Measurements from ENCODE around the gene CACNA1A. TPM values are rescaled to one million over a fixed set of nuclear protein-coding genes. Genes with fewer than 3 reads are reported as not detected.

The CACNA1A gene
- total and polyA plus RNA-seq, 2 experiments from 2014 or later, result 2.0 TPM

GRCh38 chr19:13300421-13301030 is 205.8 kb downstream of the CACNA1A start:
- H3K9me2 ChIP-seq (replicated peaks; ENCODE audit: insufficient read depth), result no peaks in the 10 kb centered on the region
- H2AFZ ChIP-seq, result no peak overlapping the region
- no peaks in the 10 kb centered on the region for H3K27me3 ChIP-seq
- no peak overlapping the region for H3K27ac ChIP-seq
- H3K4me2 ChIP-seq, result no peak overlapping the region
- TF ChIP-seq EZH2phosphoT487 (IDR thresholded peaks at IDR 0.05; ENCODE audit: low read depth, severe bottlenecking, unreplicated experiment) (no peak), EZH2 (IDR thresholded peaks at IDR 0.05; ENCODE audit: borderline replicate concordance) (no peak)
- TF ChIP-seq, protein P1, sequence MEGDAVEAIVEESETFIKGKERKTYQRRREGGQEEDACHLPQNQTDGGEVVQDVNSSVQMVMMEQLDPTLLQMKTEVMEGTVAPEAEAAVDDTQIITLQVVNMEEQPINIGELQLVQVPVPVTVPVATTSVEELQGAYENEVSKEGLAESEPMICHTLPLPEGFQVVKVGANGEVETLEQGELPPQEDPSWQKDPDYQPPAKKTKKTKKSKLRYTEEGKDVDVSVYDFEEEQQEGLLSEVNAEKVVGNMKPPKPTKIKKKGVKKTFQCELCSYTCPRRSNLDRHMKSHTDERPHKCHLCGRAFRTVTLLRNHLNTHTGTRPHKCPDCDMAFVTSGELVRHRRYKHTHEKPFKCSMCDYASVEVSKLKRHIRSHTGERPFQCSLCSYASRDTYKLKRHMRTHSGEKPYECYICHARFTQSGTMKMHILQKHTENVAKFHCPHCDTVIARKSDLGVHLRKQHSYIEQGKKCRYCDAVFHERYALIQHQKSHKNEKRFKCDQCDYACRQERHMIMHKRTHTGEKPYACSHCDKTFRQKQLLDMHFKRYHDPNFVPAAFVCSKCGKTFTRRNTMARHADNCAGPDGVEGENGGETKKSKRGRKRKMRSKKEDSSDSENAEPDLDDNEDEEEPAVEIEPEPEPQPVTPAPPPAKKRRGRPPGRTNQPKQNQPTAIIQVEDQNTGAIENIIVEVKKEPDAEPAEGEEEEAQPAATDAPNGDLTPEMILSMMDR (IDR thresholded peaks at IDR 0.05; ENCODE audit: poor library complexity), result no peak
- H3K4me3 ChIP-seq, result no peak overlapping the region
- no peak for DNase-seq (ENCODE audit: low spot score)
- H3K9me3 ChIP-seq (ENCODE audit: low read depth), result no peaks in the 10 kb centered on the region
- 68% methylated on average over 7 of the region's 7 CpGs for WGBS (ENCODE audit: low lambda C conversion rate, missing lambda C conversion rate)
- no peaks in the 10 kb centered on the region for H3K4me1 ChIP-seq (ENCODE audit: insufficient read depth)
- no peaks in the 10 kb centered on the region for H3K79me2 ChIP-seq
- H4K20me1 ChIP-seq (ENCODE audit: insufficient read depth, poor library complexity, severe bottlenecking), result no peaks in the 10 kb centered on the region
- no peaks in the 10 kb centered on the region for H3K36me3 ChIP-seq (replicated peaks; ENCODE audit: insufficient read depth, low read depth)

DNA sequence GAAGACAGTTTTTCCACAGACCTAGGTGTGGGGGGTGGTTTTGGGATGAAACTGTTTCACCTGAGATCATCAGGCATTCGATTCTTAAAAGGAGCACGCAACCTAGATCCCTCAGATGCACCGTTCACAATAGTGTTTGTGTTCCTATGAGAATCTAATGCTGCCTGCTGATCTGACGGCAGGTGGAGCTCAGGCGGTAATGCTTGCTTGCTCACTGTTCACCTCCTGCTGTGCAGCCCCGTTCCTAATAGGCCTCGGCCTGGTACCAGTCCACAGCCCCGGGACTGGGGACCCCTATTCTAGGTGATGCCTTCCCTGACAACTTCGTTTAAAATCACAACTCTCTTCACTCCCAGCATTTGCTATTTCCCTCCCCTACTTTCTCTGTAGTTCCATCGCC is 206.4 kb downstream of the CACNA1A start:
- no peaks in the 10 kb centered on the region for H3K79me2 ChIP-seq
- H3K36me3 ChIP-seq (replicated peaks; ENCODE audit: insufficient read depth, low read depth), result no peaks in the 10 kb centered on the region
- TF ChIP-seq, protein P1 (IDR thresholded peaks at IDR 0.05; ENCODE audit: poor library complexity), result no peak
- TF ChIP-seq EZH2 (IDR thresholded peaks at IDR 0.05; ENCODE audit: borderline replicate concordance), result no peak
- no peak for TF ChIP-seq EZH2phosphoT487 (IDR thresholded peaks at IDR 0.05; ENCODE audit: low read depth, severe bottlenecking, unreplicated experiment)
- no peaks in the 10 kb centered on the region for H3K9me3 ChIP-seq (ENCODE audit: low read depth)
- H3K27ac ChIP-seq, result no peak overlapping the region
- no peaks in the 10 kb centered on the region for H4K20me1 ChIP-seq (ENCODE audit: insufficient read depth, poor library complexity, severe bottlenecking)
- H3K9me2 ChIP-seq (replicated peaks; ENCODE audit: insufficient read depth), result no peaks in the 10 kb centered on the region
- 60% methylated on average over 10 of the region's 10 CpGs for WGBS (ENCODE audit: low lambda C conversion rate, missing lambda C conversion rate)
- H3K4me2 ChIP-seq, result no peak overlapping the region
- H3K4me1 ChIP-seq (ENCODE audit: insufficient read depth), result no peaks in the 10 kb centered on the region
- H2AFZ ChIP-seq, result no peak overlapping the region
- H3K4me3 ChIP-seq, result no peak overlapping the region
- no peaks in the 10 kb centered on the region for H3K27me3 ChIP-seq
- DNase-seq (ENCODE audit: low spot score), result no peak

- no peak overlapping the region for H3K4me3 ChIP-seq
Measured at GRCh38 chr19:13298565-13299481, 207.5 kb downstream of the CACNA1A start.

More at GRCh38 chr19:13298565-13299481, 207.5 kb downstream of the CACNA1A start:
- Histone ChIP-seq H3K4me1 (ENCODE audit: insufficient read depth) (no peaks in the 10 kb centered on the region), H3K9me2 (replicated peaks; ENCODE audit: insufficient read depth) (no peaks in the 10 kb centered on the region), H3K79me2 (no peaks in the 10 kb centered on the region), H4K20me1 (ENCODE audit: insufficient read depth, poor library complexity, severe bottlenecking) (no peaks in the 10 kb centered on the region), H3K4me2 (peak overlapping the region; percentile 41), H3K27me3 (no peaks in the 10 kb centered on the region), H3K27ac (no peak overlapping the region), H3K36me3 (replicated peaks; ENCODE audit: insufficient read depth, low read depth) (no peaks in the 10 kb centered on the region), H2AFZ (no peak overlapping the region), H3K9me3 (ENCODE audit: low read depth) (no peaks in the 10 kb centered on the region)
- WGBS (ENCODE audit: low lambda C conversion rate, missing lambda C conversion rate), result 81% methylated on average over 46 of the region's 92 CpGs
- TF ChIP-seq, protein P1 (IDR thresholded peaks at IDR 0.05; ENCODE audit: poor library complexity), result no peak
- TF ChIP-seq EZH2phosphoT487 (IDR thresholded peaks at IDR 0.05; ENCODE audit: low read depth, severe bottlenecking, unreplicated experiment) (no peak), EZH2 (IDR thresholded peaks at IDR 0.05; ENCODE audit: borderline replicate concordance) (no peak)
- DNase-seq (ENCODE audit: low spot score), result no peak
